RWPE1 (cell line): ENCODE data around the gene ENOX2.

Experiments
- CTCF ChIA-PET: fragments of 350-600 bp; sonication (Branson Sonifier 250); formaldehyde crosslinking; extraction: SDS; loops from one replicate; lab custom pipeline; 2021; lab: Yijun Ruan, JAX
- POLR2A ChIA-PET: fragments of 400-600 bp; formaldehyde crosslinking; extraction: SDS; loops from one replicate; lab custom pipeline; 2020; ENCODE audit warnings: antibody characterized with exemption; ENCODE audit not compliant: low non-redundant PET; lab: Yijun Ruan, JAX
- DNase-seq: peaks from one replicate; pipeline ENCODE4 v3.0.0; 2012; ENCODE audit warnings: low spot score
- H3K27ac ChIP-seq: fragments of 450-650 bp; 2 replicates; pipeline ENCODE4 v1.5.1; 2017
- TF ChIP-seq, protein P1 (sequence below): fragments of 450-650 bp; conservative IDR thresholded peaks from 2 replicates; pipeline ENCODE4 v1.5.1; 2017; ENCODE audit warnings: low read depth, mild to moderate bottlenecking

Gene ENOX2

DNA sequence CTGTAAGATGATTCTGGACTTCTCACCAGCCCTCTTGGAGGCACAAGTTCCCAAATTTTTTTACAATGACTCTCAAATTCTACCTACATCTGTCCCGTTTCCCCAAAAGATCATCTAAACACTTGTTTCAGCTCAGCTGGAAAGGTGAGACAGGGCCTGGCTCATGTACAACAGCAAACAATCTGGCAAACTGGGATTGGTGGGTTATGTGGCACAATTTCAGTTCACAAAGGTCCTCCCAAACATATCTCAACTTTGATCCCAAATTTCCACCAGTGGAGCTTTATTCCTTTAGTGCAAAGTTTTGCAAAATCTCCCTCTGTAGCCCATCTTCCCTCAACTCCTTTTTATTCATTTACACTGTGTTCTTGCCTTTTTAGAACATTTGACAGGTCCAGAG lies 207.1 kb downstream of the ENOX2 start:
- ChIA-PET CTCF (no interaction called here), POLR2A (no interaction called here)
- no peak overlapping the region for H3K27ac ChIP-seq
- DNase-seq: no peak
- TF ChIP-seq, protein P1, sequence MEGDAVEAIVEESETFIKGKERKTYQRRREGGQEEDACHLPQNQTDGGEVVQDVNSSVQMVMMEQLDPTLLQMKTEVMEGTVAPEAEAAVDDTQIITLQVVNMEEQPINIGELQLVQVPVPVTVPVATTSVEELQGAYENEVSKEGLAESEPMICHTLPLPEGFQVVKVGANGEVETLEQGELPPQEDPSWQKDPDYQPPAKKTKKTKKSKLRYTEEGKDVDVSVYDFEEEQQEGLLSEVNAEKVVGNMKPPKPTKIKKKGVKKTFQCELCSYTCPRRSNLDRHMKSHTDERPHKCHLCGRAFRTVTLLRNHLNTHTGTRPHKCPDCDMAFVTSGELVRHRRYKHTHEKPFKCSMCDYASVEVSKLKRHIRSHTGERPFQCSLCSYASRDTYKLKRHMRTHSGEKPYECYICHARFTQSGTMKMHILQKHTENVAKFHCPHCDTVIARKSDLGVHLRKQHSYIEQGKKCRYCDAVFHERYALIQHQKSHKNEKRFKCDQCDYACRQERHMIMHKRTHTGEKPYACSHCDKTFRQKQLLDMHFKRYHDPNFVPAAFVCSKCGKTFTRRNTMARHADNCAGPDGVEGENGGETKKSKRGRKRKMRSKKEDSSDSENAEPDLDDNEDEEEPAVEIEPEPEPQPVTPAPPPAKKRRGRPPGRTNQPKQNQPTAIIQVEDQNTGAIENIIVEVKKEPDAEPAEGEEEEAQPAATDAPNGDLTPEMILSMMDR: no peak

DNA sequence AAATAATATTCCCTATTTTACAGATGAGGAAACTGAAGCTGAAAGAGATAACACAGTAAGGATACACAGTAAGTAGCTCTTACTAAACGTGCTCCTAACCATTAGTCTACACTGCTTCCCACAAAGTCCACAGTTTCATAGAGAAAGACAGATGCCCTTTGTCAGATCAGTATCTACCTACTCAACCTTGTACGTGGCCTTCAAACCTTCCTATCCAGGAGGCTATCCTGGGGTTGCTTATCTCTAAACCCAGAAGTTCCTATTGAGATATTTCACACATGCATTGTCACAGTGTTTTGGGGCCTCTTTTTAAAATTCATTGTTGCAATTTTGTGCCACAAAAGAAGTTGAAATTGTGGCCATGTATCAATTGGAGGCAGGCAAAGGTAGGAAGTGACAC lies 208.0 kb downstream of the ENOX2 start:
- no peak overlapping the region for H3K27ac ChIP-seq
- POLR2A ChIA-PET: no interaction called here
- CTCF ChIA-PET: no interaction called here

DNA sequence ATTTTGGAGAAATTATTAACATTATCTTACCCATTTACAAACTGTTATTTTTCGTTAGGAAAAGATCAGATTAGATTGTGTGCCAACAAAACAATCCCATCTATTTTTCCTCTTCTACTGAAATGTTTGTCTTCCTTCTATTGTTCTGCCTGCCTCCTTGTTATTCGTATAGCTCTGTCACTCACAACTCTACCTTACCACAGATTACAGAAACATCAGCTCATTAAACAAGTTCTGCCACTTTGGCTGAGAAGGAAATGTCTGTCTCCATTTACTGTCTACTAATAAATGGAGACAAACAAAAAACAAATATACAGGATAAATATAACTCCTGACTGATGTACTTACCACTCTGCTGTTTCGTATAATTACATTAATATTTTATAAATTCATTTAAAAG lies 211.4 kb downstream of the ENOX2 start:
- TF ChIP-seq, protein P1: no peak
- H3K27ac ChIP-seq: no peak overlapping the region
- CTCF ChIA-PET: no interaction called here
- POLR2A ChIA-PET: no interaction called here
- DNase-seq: no peak

More for the DNA sequence above, 208.0 kb downstream of the ENOX2 start:
- no peak for DNase-seq
- TF ChIP-seq, protein P1: no peak

DNA sequence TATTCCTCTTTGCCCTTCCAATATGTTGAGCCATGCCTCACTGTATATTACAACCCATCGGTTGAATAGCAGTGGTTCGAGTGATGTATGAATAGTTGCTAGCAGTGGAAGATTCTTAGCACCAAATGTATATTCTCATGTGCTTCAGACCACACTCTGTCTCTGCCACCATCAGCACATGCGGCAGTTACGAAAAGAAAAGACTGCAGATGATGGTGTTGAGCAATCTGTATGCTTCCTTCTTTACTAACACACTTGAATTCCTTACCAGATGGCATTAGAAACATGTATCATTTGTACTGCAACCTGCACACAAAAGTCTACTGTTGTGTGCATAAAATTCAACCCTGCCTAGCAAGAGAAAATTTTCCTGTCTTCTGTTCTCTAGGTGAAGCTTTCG lies 214.6 kb downstream of the ENOX2 start:
- ChIA-PET POLR2A (no interaction called here), CTCF (no interaction called here)

DNA sequence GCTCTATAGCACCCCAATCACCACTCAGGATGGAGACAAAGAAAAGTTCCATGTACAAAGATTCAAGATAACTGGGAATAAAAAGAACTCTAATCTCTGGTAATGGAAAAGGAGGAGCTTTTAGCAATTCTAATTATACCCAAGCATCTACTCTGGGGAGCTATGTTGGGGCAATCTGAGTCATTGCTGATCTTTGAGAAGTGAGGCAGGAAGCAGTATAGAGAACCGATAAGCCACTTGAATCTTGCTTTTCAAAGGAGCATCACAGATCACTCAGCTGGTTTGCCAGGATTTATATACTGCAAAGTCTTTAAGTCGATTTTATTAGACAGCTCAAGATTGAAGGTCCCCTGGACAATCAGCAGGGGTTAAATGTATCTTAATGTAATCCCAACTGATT lies 220.0 kb downstream of the ENOX2 start:
- ChIA-PET POLR2A (no interaction called here), CTCF (no interaction called here)
- no peak for DNase-seq
- TF ChIP-seq, protein P1: no peak
- no peak overlapping the region for H3K27ac ChIP-seq

More for the DNA sequence above, 214.6 kb downstream of the ENOX2 start:
- H3K27ac ChIP-seq: no peak overlapping the region
- TF ChIP-seq, protein P1: no peak
- no peak for DNase-seq

DNA sequence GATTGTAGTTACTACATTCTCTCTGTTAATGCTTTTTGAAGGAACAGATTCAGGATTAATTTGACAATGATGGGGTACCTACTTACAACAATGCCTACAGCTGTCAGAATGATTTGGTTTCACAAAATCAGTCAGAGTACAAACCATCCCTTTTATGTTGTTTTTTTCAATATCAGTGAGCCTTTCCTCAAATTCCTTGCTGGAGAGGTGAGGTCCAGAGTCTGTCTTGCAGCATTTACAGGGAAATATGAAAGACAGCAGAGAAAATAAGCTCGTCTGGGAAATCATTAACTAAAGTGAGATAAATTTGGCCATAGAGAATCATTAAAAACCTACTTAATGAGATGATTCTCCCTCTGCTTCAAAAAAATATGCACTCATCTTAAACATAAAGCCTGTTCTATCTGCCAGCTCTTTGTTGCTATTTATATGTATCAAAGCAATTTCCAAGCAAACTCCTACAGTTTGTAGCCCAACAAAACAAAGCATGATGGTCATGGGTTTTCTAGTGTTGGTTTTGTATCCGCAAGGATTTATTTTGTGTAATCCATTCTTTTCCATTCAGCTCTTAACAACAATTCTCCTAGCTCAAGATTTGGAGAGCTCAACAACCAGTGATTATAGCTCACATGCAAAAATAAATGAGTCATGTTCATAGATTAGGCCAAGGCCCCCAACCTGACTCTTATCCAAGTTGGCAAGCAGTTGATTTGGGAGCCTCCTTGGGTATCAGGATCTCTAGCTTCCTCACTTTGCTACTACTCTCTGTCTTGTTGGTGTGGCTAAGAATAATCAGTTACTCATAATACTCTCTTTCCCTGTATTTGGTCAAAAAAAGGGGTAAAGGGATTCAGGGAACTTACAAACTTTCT lies 222.6 kb downstream of the ENOX2 start:
- TF ChIP-seq, protein P1: no peak
- POLR2A ChIA-PET: no interaction called here
- no peak overlapping the region for H3K27ac ChIP-seq
- CTCF ChIA-PET: interaction anchor here (0.7 kb wide), 1 partner anchor 138 kb away, joined by 3 read pairs; no protein-coding TSS in a partner anchor
- DNase-seq: no peak
